H9 (cell line): ENCODE data around the gene GHSR. TPM values are rescaled to one million over a fixed set of nuclear protein-coding genes. Genes with fewer than 3 reads are reported as not detected.

Source experiments
- DNase-seq: peaks from one replicate; pipeline ENCODE4 v3.0.0-alpha.2; 2017
- H2AFZ ChIP-seq: one replicate; pipeline ENCODE4 v1.6.1; 2013; ENCODE audit warnings: mild to moderate bottlenecking, low read length, control low read depth, moderate library complexity
- H2AK5ac ChIP-seq: 2 replicates; pipeline ENCODE4 v1.6.1; 2013; ENCODE audit warnings: low read length, control low read depth, mixed read lengths; ENCODE audit not compliant: insufficient read length
- H2BK120ac ChIP-seq: one replicate; pipeline ENCODE4 v1.6.1; 2013; ENCODE audit warnings: low read depth, mild to moderate bottlenecking, low read length, control low read depth, inconsistent platforms; ENCODE audit not compliant: poor library complexity, severe bottlenecking
- H2BK12ac ChIP-seq: 2 replicates; pipeline ENCODE4 v1.6.1; 2013; ENCODE audit warnings: low read length, control low read depth, mixed read lengths, low read depth; ENCODE audit not compliant: insufficient read length
- H2BK15ac ChIP-seq: 2 replicates; pipeline ENCODE4 v1.6.1; 2013; ENCODE audit warnings: low read depth, low read length, control low read depth
- H2BK20ac ChIP-seq: one replicate; pipeline ENCODE4 v1.6.1; 2013; ENCODE audit warnings: low read depth, mild to moderate bottlenecking, low read length, control low read depth, inconsistent platforms; ENCODE audit not compliant: poor library complexity, severe bottlenecking
- H2BK5ac ChIP-seq: 2 replicates; pipeline ENCODE4 v1.6.1; 2013; ENCODE audit warnings: low read length, control low read depth, mixed read lengths; ENCODE audit not compliant: insufficient read length
- H3K14ac ChIP-seq: 2 replicates; pipeline ENCODE4 v1.6.1; 2013; ENCODE audit warnings: low read length, control low read depth; ENCODE audit not compliant: insufficient read depth
- H3K18ac ChIP-seq: 2 replicates; pipeline ENCODE4 v1.6.1; 2013; ENCODE audit warnings: low read depth, mild to moderate bottlenecking, mixed read lengths, low read length, control low read depth; ENCODE audit not compliant: insufficient read length
- H3K23ac ChIP-seq: 2 replicates; pipeline ENCODE4 v1.6.1; 2013; ENCODE audit warnings: low read length, control low read depth, mixed read lengths, low read depth; ENCODE audit not compliant: insufficient read length
- H3K23me2 ChIP-seq: 2 replicates; pipeline ENCODE4 v1.6.1; 2013; ENCODE audit warnings: low read depth, mild to moderate bottlenecking, mixed read lengths, low read length, control low read depth; ENCODE audit not compliant: insufficient read length, poor library complexity, severe bottlenecking
- H3K27ac ChIP-seq: 2 replicates; pipeline ENCODE4 v1.5.1; 2013; ENCODE audit warnings: low read length, control low read depth, mixed read lengths, low read depth; ENCODE audit not compliant: insufficient read length
- H3K27me3 ChIP-seq: 2 replicates; pipeline ENCODE4 v1.6.1; 2013; ENCODE audit warnings: low read length, control low read depth, inconsistent platforms; ENCODE audit not compliant: insufficient read depth
- H3K4ac ChIP-seq: 2 replicates; pipeline ENCODE4 v1.6.1; 2013; ENCODE audit warnings: low read depth, mild to moderate bottlenecking, control low read depth, inconsistent platforms, low read length, moderate library complexity
- H3K4me1 ChIP-seq: 2 replicates; pipeline ENCODE4 v1.6.1; 2013; ENCODE audit warnings: low read length, control low read depth, inconsistent platforms; ENCODE audit not compliant: insufficient read depth
- H3K4me2 ChIP-seq: 2 replicates; pipeline ENCODE4 v1.6.1; 2013; ENCODE audit warnings: low read length, control low read depth, mixed read lengths; ENCODE audit not compliant: insufficient read length, insufficient read depth
- H3K56ac ChIP-seq: 2 replicates; pipeline ENCODE4 v1.6.1; 2013; ENCODE audit warnings: low read depth, mild to moderate bottlenecking, mixed read lengths, low read length, control low read depth; ENCODE audit not compliant: insufficient read length
- H3K79me1 ChIP-seq: 2 replicates; pipeline ENCODE4 v1.6.1; 2013; ENCODE audit warnings: low read depth, mild to moderate bottlenecking, moderate library complexity, low read length, control low read depth, inconsistent platforms; ENCODE audit not compliant: insufficient read depth, poor library complexity, severe bottlenecking
- H3K79me2 ChIP-seq: 2 replicates; pipeline ENCODE4 v1.6.1; 2013; ENCODE audit warnings: low read length, control low read depth, inconsistent platforms; ENCODE audit not compliant: insufficient read depth
- H3K9ac ChIP-seq: 2 replicates; pipeline ENCODE4 v1.6.1; 2013; ENCODE audit warnings: low read length, control low read depth, mixed read lengths; ENCODE audit not compliant: insufficient read length; ENCODE audit errors: extremely low read depth
- H3K9me3 ChIP-seq: one replicate; pipeline ENCODE4 v1.6.1; 2013; ENCODE audit warnings: low read depth, low read length, inconsistent platforms; ENCODE audit not compliant: control insufficient read depth
- H3T11ph ChIP-seq: one replicate; pipeline ENCODE4 v1.6.1; 2013; ENCODE audit warnings: mild to moderate bottlenecking, low read length, control low read depth, inconsistent platforms
- H4K20me1 ChIP-seq: one replicate; pipeline ENCODE4 v1.6.1; 2013; ENCODE audit not compliant: control insufficient read depth, insufficient read length, insufficient read depth
- H4K5ac ChIP-seq: 2 replicates; pipeline ENCODE4 v1.6.1; 2013; ENCODE audit warnings: low read depth, mild to moderate bottlenecking, mixed read lengths, low read length, control low read depth; ENCODE audit not compliant: insufficient read length
- H4K8ac ChIP-seq: replicated peaks from 2 replicates; pipeline ENCODE4 v1.6.1; 2013; ENCODE audit warnings: low read length, control low read depth, mixed read lengths, low read depth; ENCODE audit not compliant: insufficient read length
- H4K91ac ChIP-seq: 2 replicates; pipeline ENCODE4 v1.6.1; 2013; ENCODE audit warnings: low read depth, mild to moderate bottlenecking, moderate library complexity, mixed read lengths, low read length, control low read depth; ENCODE audit not compliant: insufficient read length
- H3K27ac Mint-ChIP-seq, 3 experiments: 2 replicates in 2 of 3; 3 replicates in 1 of 3; pipeline ENCODE4 v1.8.0; 2020 to 2021; ENCODE audit warnings: mixed read lengths in 3 of 3, mild to moderate bottlenecking in 1 of 3, moderate library complexity in 1 of 3
- H3K27me3 Mint-ChIP-seq: 2 replicates; pipeline ENCODE4 v1.8.0; 2021; ENCODE audit warnings: low read depth, mild to moderate bottlenecking, moderate library complexity, mixed read lengths
- H3K36me3 Mint-ChIP-seq, 3 experiments: 2 replicates in 2 of 3; 3 replicates in 1 of 3; pipeline ENCODE4 v1.8.0; 2020 to 2021; ENCODE audit warnings: low read depth in 3 of 3, mixed read lengths in 3 of 3; ENCODE audit not compliant: insufficient read depth in 1 of 3
- H3K4me1 Mint-ChIP-seq, 2 experiments: 2 replicates each; pipeline ENCODE4 v1.8.0; 2020; ENCODE audit warnings: mixed read lengths in 2 of 2
- H3K4me3 Mint-ChIP-seq, 2 experiments: 2 replicates in 1 of 2; 3 replicates in 1 of 2; pipeline ENCODE4 v1.8.0; 2020 to 2021; ENCODE audit warnings: mild to moderate bottlenecking in 2 of 2, mixed read lengths in 2 of 2, moderate library complexity in 1 of 2
- H3K9me3 Mint-ChIP-seq, 2 experiments: 2 replicates in 1 of 2; 3 replicates in 1 of 2; pipeline ENCODE4 v1.8.0; 2020; ENCODE audit warnings: mild to moderate bottlenecking in 2 of 2, mixed read lengths in 2 of 2, moderate library complexity in 1 of 2
- WGBS: extraction: QIAGEN DNeasy Blood & Tissue Kit; methylation state at CpG from one replicate; pipeline ENCODE4 v1.1.7; 2013; ENCODE audit warnings: missing lambda C conversion rate, low lambda C conversion rate, mixed read lengths; ENCODE audit not compliant: insufficient read length; ENCODE audit errors: extremely low coverage; 5-methylcytosine and 5-hydroxymethylcytosine counted together
- total RNA-seq: library from RNA; stranded (reverse); gene quantifications from 2 replicates; pipeline ENCODE4 v1.2.1, GENCODE V29; 2021
- TF ChIP-seq, protein P1 (sequence below): fragments of 200-600 bp; sonication (generic); conservative IDR thresholded peaks from 3 replicates; pipeline ENCODE4 v1.8.0; 2021; ENCODE audit warnings: antibody characterized with exemption, mild to moderate bottlenecking

The GHSR gene
- total RNA-seq, 1 experiment from 2014 or later: not detected

DNA sequence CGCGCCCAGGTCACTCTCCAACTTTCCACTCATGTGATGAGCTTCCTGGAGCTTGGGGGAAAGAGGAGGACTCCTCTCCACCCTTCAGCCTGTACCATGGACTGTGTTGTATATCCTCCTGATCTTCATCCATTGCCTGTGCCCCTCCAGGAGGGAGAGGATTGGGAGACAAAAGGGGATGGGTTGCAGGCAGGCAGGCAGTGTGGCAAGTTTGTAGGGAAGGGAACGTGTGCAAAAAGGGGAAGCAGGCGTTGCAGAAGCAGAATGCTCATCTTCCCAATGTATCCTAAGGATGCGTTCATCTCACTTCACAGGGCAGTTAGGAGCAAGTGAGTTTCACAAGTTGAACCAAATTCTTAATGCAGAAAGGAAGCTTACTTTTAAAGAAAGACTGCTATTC lies 28.1 kb upstream of the GHSR start:
- Histone ChIP-seq H4K5ac (no peak overlapping the region), H3K4me2 (no peak overlapping the region), H2BK120ac (no peak overlapping the region), H2AK5ac (no peak overlapping the region), H3K4me1 (no peaks in the 10 kb centered on the region), H3K4ac (no peak overlapping the region), H3K14ac (no peak overlapping the region), H2BK20ac (no peak overlapping the region), H3K9ac (no peak overlapping the region), H2AFZ (no peak overlapping the region), H3K56ac (no peak overlapping the region), H2BK15ac (no peak overlapping the region), H4K8ac (no peak overlapping the region), H4K91ac (no peak overlapping the region), H3K23me2 (no peaks in the 10 kb centered on the region), H2BK12ac (no peak overlapping the region), H3K9me3 (no peaks in the 10 kb centered on the region), H3K23ac (no peak overlapping the region), H3K27ac (no peak overlapping the region), H3K79me1 (no peaks in the 10 kb centered on the region), H3K27me3 (no peaks in the 10 kb centered on the region), H3K79me2 (no peaks in the 10 kb centered on the region), H3K18ac (no peak overlapping the region), H4K20me1 (no peaks in the 10 kb centered on the region), H2BK5ac (no peak overlapping the region), H3T11ph (no peak overlapping the region)
- WGBS: no CpG with 5 or more reads among the region's 5 CpGs
- peaks cover 6 to 7% of the 10 kb centered on the region in 2 experiments; a peak in 3 of 5 replicates for H3K9me3 Mint-ChIP-seq
- peaks cover 10 to 13% of the 10 kb centered on the region in 2 experiments for H3K4me1 Mint-ChIP-seq
- TF ChIP-seq, protein P1, sequence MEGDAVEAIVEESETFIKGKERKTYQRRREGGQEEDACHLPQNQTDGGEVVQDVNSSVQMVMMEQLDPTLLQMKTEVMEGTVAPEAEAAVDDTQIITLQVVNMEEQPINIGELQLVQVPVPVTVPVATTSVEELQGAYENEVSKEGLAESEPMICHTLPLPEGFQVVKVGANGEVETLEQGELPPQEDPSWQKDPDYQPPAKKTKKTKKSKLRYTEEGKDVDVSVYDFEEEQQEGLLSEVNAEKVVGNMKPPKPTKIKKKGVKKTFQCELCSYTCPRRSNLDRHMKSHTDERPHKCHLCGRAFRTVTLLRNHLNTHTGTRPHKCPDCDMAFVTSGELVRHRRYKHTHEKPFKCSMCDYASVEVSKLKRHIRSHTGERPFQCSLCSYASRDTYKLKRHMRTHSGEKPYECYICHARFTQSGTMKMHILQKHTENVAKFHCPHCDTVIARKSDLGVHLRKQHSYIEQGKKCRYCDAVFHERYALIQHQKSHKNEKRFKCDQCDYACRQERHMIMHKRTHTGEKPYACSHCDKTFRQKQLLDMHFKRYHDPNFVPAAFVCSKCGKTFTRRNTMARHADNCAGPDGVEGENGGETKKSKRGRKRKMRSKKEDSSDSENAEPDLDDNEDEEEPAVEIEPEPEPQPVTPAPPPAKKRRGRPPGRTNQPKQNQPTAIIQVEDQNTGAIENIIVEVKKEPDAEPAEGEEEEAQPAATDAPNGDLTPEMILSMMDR: no peak
- no peaks in the 10 kb centered on the region; the same call in 1 of the 2 replicates for H3K27me3 Mint-ChIP-seq
- no peak for DNase-seq
- peaks cover 0 to 6% (median 2%) of the 10 kb centered on the region in 3 experiments; a peak in 1 of 7 replicates for H3K36me3 Mint-ChIP-seq
- H3K27ac Mint-ChIP-seq: no peak overlapping the region
- H3K4me3 Mint-ChIP-seq: peak overlapping the region in 1 of 2 experiments; percentile 76; a peak in 2 of 5 replicates
